ENCODE data around the gene MPI.
A peak's percentile ranks its signal among the peaks of the same experiment; 100 is the strongest.

MPI gene

DNA sequence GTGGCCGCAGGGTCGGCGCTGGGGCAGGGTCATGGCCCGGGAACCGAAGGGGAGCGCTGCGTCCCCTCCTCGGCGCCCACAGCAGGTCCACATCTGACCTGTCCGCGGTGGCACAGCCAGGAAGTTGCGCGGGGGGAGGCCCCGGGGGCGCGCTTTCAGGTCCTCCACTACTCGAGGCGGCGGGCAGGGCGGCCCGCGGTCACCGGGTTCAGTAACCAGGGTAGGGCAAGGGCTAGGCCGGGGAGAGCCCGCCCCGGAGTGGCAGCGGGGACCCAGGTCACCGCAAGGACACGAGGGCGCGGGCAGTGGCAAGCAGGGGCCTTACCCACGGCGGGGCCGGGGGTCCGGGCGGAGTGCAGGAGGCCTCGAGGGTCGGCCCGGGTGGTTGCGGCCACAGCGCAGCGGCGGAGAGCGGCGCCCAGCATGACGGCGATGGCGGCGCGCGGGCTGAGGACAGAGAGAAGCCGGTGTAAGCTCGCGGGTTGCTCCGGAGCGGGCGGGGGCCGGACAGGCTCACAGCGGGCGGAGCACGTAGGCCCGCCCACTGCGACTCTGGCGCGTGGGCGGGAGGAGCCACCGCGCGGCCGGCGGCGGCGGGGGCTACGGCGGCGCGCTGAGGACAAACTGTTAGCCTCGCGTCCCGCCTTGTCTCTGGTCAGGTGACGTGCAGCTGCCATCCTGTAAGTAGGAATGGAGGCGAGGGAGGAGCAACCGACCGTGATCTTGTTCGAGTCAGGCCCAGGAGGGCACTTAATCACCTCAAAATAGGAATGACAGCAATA, 47.9 kb downstream of the MPI start, which contains the start of gene COX5A (continued):
- TF ChIP-seq, protein P1, sequence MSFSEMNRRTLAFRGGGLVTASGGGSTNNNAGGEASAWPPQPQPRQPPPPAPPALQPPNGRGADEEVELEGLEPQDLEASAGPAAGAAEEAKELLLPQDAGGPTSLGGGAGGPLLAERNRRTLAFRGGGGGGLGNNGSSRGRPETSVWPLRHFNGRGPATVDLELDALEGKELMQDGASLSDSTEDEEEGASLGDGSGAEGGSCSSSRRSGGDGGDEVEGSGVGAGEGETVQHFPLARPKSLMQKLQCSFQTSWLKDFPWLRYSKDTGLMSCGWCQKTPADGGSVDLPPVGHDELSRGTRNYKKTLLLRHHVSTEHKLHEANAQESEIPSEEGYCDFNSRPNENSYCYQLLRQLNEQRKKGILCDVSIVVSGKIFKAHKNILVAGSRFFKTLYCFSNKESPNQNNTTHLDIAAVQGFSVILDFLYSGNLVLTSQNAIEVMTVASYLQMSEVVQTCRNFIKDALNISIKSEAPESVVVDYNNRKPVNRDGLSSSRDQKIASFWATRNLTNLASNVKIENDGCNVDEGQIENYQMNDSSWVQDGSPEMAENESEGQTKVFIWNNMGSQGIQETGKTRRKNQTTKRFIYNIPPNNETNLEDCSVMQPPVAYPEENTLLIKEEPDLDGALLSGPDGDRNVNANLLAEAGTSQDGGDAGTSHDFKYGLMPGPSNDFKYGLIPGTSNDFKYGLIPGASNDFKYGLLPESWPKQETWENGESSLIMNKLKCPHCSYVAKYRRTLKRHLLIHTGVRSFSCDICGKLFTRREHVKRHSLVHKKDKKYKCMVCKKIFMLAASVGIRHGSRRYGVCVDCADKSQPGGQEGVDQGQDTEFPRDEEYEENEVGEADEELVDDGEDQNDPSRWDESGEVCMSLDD (tag by site-specific recombination; IDR thresholded peaks at IDR 0.05) = peak; percentile 23; the same call in 1 of the 2 replicates
- TF ChIP-seq ZNF433 (tag by site-specific recombination; IDR thresholded peaks at IDR 0.05; ENCODE audit: low read depth) (no peak), ZNF768 (tag by site-specific recombination; IDR thresholded peaks at IDR 0.05) (no peak; the same call in 1 of the 2 replicates), ZSCAN23 (tag by site-specific recombination; IDR thresholded peaks at IDR 0.05) (no peak), TRIM28 (IDR thresholded peaks at IDR 0.05; ENCODE audit: borderline replicate concordance, low read length) (no peak), ZNF311 (tag by site-specific recombination; IDR thresholded peaks at IDR 0.05; ENCODE audit: borderline replicate concordance) (no peak), MZF1 (tag by site-specific recombination; IDR thresholded peaks at IDR 0.05; ENCODE audit: borderline replicate concordance) (no peak), ZNF239 (tag by site-specific recombination; IDR thresholded peaks at IDR 0.05) (0 out of 2 replicates have a peak, but pooled peaks have one; percentile 31), ZNF792 (tag by site-specific recombination; IDR thresholded peaks at IDR 0.05) (0 out of 2 replicates have a peak, but pooled peaks have one; percentile 25), GLI4 (tag by site-specific recombination; IDR thresholded peaks at IDR 0.05) (0 out of 2 replicates have a peak, but pooled peaks have one; percentile 70), ZNF211 (tag by site-specific recombination; IDR thresholded peaks at IDR 0.05; ENCODE audit: low read depth) (no peak), ZNF501 (tag by site-specific recombination; IDR thresholded peaks at IDR 0.05) (peak; percentile 69; the same call in 1 of the 2 replicates), YY1 (tag by site-specific recombination; IDR thresholded peaks at IDR 0.05) (peak; percentile 88), ZNF366 (tag by site-specific recombination; conservative IDR thresholded peaks at IDR 0.05) (no peak; the same call in 1 of the 2 replicates), MEIS1 (CRISPR knock-in tag; IDR thresholded peaks at IDR 0.05; ENCODE audit: borderline replicate concordance) (no peak), KLF8 (tag by site-specific recombination; IDR thresholded peaks at IDR 0.05) (peak; percentile 93; the same call in 1 of the 2 replicates), ZNF544 (tag by site-specific recombination; IDR thresholded peaks at IDR 0.05) (no peak), ZNF416 (tag by site-specific recombination; IDR thresholded peaks at IDR 0.05) (no peak), ZNF133 (tag by site-specific recombination; IDR thresholded peaks at IDR 0.05) (no peak), OSR2 (tag by site-specific recombination; IDR thresholded peaks at IDR 0.05) (peak; percentile 35; the same call in 1 of the 2 replicates), ZNF701 (tag by site-specific recombination; IDR thresholded peaks at IDR 0.05) (no peak), ZNF350 (tag by site-specific recombination; IDR thresholded peaks at IDR 0.05) (no peak), ZFHX2 (tag by site-specific recombination; conservative IDR thresholded peaks at IDR 0.05) (peak; percentile 94), MYNN (tag by site-specific recombination; IDR thresholded peaks at IDR 0.05; ENCODE audit: borderline replicate concordance) (peak; percentile 44; the same call in 1 of the 2 replicates), ZNF623 (tag by site-specific recombination; IDR thresholded peaks at IDR 0.05) (peak; percentile 28; the same call in 1 of the 2 replicates), ZNF571 (tag by site-specific recombination; IDR thresholded peaks at IDR 0.05) (no peak), ZNF426 (tag by site-specific recombination; IDR thresholded peaks at IDR 0.05) (no peak), ZNF24 (tag by site-specific recombination; IDR thresholded peaks at IDR 0.05) (no peak), ZNF473 (tag by site-specific recombination; IDR thresholded peaks at IDR 0.05) (no peak)
- TF ChIP-seq, protein P2, sequence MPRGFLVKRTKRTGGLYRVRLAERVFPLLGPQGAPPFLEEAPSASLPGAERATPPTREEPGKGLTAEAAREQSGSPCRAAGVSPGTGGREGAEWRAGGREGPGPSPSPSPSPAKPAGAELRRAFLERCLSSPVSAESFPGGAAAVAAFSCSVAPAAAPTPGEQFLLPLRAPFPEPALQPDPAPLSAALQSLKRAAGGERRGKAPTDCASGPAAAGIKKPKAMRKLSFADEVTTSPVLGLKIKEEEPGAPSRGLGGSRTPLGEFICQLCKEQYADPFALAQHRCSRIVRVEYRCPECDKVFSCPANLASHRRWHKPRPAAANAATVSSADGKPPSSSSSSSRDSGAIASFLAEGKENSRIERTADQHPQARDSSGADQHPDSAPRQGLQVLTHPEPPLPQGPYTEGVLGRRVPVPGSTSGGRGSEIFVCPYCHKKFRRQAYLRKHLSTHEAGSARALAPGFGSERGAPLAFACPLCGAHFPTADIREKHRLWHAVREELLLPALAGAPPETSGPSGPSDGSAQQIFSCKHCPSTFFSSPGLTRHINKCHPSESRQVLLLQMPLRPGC (tag by site-specific recombination; IDR thresholded peaks at IDR 0.05) = no peak; the same call in 1 of the 2 replicates
- TF ChIP-seq, protein P3, sequence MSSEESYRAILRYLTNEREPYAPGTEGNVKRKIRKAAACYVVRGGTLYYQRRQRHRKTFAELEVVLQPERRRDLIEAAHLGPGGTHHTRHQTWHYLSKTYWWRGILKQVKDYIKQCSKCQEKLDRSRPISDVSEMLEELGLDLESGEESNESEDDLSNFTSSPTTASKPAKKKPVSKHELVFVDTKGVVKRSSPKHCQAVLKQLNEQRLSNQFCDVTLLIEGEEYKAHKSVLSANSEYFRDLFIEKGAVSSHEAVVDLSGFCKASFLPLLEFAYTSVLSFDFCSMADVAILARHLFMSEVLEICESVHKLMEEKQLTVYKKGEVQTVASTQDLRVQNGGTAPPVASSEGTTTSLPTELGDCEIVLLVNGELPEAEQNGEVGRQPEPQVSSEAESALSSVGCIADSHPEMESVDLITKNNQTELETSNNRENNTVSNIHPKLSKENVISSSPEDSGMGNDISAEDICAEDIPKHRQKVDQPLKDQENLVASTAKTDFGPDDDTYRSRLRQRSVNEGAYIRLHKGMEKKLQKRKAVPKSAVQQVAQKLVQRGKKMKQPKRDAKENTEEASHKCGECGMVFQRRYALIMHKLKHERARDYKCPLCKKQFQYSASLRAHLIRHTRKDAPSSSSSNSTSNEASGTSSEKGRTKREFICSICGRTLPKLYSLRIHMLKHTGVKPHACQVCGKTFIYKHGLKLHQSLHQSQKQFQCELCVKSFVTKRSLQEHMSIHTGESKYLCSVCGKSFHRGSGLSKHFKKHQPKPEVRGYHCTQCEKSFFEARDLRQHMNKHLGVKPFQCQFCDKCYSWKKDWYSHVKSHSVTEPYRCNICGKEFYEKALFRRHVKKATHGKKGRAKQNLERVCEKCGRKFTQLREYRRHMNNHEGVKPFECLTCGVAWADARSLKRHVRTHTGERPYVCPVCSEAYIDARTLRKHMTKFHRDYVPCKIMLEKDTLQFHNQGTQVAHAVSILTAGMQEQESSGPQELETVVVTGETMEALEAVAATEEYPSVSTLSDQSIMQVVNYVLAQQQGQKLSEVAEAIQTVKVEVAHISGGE (tag by site-specific recombination; conservative IDR thresholded peaks at IDR 0.05; ENCODE audit: low read depth) = peak; percentile 73
- TF ChIP-seq, protein P4, sequence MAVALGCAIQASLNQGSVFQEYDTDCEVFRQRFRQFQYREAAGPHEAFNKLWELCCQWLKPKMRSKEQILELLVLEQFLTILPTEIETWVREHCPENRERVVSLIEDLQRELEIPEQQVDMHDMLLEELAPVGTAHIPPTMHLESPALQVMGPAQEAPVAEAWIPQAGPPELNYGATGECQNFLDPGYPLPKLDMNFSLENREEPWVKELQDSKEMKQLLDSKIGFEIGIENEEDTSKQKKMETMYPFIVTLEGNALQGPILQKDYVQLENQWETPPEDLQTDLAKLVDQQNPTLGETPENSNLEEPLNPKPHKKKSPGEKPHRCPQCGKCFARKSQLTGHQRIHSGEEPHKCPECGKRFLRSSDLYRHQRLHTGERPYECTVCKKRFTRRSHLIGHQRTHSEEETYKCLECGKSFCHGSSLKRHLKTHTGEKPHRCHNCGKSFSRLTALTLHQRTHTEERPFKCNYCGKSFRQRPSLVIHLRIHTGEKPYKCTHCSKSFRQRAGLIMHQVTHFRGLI (tag by site-specific recombination; IDR thresholded peaks at IDR 0.05) = peak; percentile 76

Measured in HEK293 (cell line).